Measurements from ENCODE around the gene FABP7.

Gene FABP7

DNA sequence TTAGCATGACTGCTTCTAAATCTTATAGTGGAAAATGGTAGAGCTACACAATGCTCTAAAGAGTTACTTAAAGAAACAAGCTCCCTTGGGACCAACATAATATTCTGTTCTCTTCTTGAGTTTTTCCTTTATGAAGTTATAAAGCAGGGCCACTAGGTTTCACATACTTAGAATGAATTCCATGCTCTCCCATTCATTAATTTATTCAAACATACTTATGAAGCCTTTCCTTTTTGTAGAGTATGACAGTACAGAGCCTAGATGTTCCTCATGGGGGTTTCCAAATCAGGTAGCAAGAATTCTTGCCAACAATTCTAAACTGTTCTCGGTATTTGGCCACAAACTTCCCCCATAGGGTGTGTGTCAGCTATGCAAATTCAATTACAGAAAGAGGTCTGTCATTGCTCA is 20.6 kb upstream of the FABP7 start:
- DNase-seq (ENCODE audit: low read depth in 2 of 2) = no peak

DNA sequence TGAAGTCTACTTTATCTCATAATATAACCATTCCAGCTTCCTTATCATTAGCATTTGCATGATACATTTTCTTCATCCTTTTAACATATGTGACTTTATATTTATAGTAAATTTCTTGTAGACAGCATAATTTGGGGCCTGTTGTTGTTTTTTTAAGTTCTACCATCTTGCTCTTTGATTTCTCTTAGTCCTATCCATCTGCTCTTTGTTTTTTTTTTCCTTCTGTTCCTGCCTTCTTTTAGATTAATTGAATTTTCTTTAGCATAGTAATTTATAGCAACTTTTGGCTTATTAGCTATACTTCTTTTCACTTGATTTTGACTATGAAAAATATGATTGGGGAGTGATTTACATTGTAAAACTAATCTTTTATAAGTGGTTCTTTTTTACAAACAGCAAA is 19.2 kb upstream of the FABP7 start:
- no peak for DNase-seq (ENCODE audit: low read depth in 2 of 2)

DNA sequence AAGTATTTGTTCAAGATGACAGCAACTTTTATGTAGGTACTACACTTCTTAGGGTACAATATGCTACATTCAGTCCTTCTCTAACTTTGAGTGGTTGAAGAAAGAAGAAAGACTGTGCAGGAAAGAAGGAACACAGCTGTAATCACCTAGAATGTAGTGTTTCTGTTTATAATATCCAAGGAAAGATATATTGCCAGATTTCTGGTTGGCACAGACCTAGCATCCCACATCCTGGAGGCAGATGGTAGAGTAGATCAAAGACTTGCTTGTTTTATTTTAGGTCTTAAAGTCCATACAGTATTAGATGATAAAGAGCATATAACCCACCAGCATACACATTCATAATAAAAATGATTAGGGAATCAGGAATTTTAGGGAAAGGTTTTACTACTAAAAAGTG is 13.3 kb upstream of the FABP7 start:
- DNase-seq (ENCODE audit: low read depth in 2 of 2) = no peak

DNA sequence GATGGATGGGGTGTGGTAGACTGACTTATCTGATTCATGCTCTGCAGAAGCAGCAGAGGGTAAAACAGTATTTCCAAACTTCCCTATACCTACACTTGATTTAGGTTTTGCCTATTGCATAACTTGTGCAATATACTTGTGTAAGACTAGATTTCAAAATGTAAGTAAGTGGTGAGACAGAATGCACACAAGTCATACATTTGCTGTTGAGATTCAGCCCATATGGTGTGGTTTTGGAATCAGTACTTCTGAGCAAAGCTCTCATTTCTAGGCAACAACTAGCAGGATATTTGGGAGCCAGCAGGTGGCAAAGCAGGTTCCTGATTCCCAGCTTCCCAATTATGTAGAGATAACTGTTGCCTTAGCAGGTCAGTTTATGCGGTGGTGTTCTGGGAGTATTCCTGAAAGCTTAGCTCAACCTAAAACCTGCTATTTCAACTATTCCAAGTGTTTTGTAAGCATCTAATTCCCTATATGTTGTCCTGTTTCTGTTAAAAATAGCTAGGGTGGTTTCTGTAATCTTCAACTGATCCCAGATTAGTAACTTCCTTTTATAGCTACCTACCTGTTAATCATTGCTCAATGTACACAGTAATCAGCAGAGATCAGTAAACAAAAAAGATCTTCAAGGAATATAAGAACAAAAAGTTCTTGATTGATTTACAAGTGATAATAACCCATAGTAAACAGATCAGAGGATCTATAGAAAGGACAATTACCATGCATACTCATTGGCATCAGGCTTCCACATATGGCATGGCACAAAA is 8.5 kb upstream of the FABP7 start:
- no peak for DNase-seq (ENCODE audit: low read depth in 2 of 2)

DNA sequence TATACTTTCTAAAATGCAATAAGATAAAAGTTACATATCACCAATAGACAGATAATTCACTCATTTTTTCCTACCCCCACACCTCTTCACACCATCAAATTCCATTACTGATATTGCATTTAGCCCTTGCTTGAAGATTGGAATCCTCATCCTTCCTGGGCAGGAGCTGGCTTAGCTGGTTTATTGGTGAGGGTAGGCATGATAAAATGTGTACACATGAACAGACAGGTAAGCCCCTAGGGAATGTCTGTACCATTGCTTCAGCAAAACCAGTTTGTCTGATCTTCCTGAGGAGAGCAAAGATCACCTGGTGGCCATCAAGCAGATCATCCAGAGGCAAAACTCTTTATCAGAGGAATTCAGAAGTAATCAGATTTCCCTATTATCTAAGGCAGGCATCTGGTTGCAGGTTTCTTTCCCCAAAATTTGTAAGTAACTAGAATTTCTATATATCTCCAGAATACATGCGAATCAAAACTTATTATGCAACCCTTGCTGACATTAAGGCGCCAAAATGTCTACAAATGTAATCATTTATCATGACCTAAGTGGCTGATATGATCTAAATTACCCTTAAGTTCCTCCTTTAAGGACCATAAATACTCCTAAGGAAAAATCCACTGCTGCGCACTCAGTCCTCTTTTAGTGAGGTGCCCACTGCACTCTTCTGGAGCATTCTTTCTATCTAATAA is 6.6 kb upstream of the FABP7 start:
- no peak for DNase-seq (ENCODE audit: low read depth in 2 of 2)

DNA sequence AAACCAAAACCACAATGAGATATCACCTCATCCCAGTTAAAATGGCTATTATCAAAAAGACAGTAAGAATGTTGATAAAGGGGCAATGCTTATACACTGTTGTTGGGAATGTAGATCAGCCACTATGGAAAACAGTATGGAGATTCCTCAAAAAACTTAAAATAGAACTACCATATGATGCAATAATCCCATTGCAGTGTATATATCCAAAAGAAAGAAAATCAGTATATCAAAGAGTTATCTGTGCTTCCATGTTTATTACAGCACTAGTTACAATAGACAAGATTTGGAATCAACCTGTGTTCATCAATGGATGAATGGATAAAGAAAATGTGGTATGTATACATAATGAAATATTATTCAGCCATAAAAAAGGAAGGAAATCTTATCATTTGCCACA is 3.5 kb upstream of the FABP7 start:
- no peak for DNase-seq (ENCODE audit: low read depth in 2 of 2)

DNA sequence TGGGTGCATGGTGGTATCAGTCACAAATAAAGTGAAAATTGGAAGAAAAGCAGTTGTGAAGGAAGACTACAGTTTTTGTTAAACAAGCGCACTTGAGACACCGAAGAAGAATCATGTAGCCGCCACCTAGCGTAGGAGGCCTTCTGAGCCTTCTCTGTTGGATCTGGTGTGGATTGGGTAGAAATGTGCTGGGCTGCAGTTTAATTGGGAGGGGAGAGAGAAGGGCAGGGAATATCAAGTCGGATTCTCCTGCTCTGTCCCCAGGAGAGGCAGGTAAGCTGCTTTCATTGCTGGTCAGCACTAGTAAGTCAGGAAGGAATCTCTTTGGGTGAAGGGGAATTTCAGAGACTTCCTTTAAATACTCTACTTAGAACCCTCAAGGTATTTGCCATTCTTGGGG is 1.2 kb upstream of the FABP7 start:
- DNase-seq (ENCODE audit: low read depth in 2 of 2) = no peak

DNA sequence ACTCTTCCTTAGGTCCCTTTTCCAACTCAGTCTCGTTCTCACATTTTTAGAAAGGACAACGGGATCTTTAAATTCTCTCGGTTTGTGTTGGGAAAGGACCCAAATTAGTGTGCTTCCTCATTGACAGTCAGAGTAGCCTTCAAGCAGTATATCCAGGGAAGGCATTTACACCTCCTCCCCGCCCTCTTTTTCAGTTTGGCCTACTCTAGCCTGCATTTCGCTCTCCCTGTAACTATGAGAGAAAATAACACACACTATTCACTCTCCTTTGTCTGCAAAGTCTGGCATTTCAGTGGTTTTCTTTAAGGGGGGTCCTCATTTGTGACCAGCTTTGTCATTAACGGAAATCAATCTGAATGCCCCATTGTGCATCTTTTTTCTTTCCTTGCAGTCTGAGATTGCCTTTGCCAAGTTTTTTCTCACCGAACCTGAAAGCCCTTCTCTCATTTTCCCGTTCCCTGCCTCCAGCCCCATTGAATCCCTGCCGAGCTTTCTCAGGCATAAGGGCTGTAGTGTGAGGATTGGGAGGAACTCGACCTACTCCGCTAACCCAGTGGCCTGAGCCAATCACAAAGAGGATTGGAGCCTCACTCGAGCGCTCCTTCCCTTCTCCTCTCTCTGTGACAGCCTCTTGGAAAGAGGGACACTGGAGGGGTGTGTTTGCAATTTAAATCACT is 393 bp upstream of the FABP7 start:
- no peak for DNase-seq (ENCODE audit: low read depth in 2 of 2)

DNA sequence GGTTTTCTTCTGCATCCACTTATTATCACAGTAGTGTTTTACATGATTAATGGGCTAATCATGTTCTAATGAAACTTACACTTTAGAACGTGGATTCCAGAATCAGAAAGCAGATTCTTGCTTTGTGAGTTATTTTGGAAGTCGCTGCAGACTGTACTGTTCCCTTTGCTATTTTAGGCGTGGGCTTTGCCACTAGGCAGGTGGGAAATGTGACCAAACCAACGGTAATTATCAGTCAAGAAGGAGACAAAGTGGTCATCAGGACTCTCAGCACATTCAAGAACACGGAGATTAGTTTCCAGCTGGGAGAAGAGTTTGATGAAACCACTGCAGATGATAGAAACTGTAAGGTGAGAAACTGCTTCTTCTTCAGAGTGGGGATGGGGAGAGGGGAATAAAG is 598 bp downstream of the FABP7 start:
- no peak for DNase-seq (ENCODE audit: low read depth in 2 of 2)

DNA sequence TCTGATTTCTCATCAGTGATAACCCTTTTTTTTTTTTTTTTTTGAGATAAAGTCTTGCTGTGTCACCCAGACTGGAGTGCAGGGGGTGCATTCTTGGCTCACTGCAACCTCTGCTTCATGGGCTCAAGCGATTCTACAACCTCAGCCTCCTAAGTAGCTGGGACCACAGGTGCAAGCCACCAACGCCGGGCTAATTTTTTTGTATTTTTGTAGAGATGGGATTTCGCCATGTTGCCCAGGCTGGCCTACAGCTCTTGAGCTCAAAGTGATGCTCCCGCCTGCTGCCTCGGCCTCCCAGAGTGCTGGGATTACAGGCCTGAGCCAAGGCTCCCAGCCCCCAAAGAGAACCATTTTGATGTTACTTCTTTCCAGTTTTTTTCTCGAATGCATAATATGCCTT is 2.2 kb downstream of the FABP7 start:
- no peak for DNase-seq (ENCODE audit: low read depth in 2 of 2)

DNA sequence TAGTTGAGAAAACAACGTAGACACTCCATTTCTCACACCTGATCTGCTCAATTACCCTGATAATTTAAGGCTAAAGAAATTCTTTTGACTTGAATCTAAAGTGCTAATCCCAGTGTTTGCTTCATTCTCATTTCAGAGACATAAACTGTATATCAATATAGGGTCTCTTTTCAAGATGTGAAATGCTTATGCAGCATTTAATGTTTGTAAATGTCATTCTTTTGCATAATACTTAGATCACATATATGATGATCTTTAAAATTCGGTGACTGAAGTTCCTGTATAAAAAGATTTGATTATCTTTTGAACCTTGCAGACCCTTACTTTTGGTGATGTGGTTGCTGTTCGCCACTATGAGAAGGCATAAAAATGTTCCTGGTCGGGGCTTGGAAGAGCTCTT is 3.9 kb downstream of the FABP7 start:
- no peak for DNase-seq (ENCODE audit: low read depth in 2 of 2)

DNA sequence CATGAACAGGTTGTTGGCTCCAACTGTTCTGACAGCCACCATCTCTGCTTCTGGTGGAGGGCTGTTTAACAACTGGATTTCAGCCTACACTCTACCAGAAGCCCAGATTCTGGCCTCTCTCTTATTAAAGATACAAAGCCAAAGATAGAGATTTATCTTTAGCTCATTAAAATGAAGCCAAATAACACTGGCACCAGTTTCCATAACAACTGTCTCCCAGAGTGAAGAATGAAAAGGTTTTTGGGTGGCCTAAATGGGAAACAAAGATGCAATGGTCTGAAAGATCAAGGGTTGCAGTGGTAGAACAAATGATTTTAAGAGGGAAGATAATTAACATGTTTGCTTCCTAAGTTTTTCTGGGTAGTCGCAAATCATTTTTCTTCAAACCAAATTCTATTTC is 6.4 kb downstream of the FABP7 start:
- no peak for DNase-seq (ENCODE audit: low read depth in 2 of 2)

DNA sequence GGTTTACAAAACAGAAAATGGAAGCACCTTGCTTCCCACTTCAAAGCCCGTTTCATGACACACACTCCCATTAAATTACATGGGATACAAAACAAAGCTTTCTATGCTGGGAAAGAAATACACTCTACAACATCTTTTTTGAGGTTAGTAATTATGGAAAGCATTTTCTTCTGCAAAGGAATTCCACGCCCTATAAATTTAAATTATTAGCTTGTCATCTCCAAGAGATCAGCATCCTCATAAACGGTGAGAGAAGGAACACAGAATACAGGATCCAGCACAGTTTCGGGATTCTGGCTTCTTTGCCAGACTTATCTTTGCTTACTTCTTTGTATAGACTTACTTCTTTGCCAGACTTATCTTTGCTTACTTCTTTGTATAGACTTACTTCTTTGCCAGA is 8.2 kb downstream of the FABP7 start:
- DNase-seq (ENCODE audit: low read depth in 2 of 2) = no peak

DNA sequence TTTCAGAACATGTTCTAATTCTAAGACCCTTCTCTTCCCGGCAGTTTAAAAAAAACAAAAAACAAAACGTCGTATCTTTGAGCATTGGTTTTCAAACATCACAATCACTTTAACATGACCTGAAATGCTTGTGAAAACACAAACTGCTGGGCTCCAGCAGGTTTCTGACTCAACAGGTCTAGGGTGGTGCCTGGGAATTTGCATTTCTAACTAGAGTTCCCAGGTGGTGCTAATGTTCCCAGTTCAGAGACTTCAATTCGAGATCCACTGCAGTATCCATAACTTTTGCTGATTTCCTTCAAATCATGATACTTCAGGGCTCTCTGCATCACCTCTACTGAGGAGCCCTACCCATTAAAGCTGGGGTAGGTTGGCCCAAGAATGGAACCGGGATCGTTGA is 8.7 kb downstream of the FABP7 start:
- no peak for DNase-seq (ENCODE audit: low read depth in 2 of 2)

DNA sequence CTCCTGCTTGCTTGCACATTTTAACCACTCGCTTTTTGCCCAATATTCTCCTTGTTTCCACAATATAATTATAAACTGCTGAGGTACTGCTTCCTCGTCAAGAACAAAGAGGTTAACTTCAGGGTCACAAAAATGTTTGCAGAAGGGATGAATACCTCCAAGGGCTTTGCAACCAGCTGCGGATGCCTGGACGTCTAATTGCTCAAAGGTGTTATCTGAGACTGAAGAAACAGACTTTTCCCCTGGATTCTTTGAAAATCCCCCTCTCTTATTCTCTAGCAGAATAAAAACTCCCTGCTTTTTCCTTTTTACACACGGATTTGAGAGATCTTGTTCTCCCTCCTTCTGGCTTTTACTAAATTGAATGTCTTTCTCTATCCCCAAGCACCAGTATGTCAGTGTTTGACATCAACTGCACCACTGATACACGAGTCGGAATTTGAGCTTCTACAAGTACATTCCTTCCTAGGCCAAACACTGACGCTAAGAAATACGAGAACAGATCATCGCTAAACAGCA is 9.2 kb downstream of the FABP7 start:
- DNase-seq (ENCODE audit: low read depth in 2 of 2) = no peak

DNA sequence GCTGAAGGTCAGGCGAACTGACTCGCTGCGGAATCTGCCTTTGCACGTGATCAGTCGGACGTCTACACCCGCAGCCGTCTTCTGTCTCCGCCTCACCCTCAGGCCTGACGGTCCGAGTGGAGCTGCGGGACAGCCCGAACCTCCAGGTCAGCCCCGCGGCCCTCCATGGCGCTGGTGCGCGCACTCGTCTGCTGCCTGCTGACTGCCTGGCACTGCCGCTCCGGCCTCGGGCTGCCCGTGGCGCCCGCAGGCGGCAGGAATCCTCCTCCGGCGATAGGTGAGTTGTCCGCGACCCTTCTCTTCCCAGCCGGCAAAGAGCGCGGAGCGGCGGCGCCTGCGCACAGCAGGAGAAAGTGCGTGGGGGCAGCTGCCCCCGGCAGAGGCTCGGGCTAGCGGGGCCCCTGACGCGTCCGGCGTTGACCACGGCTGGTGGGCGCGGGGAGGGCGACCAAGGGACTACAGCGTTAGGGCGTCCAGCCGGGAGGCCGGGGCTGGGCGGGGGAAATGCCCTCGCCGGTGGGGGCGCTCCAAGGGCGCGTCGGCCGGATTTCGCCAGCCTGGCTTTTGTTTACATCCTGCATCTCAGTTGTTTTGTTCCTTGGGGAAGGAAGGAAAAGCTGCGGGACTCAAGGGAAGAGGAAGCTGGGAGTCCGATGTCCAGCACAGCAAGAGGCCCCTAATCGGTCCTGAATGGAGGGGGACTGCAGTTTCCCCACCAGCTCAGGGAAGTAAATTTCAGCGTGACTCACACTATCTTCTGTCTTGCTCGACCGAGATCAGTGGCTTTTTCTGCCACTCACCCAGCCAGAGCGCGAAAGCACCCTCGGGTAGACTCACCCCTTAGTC is 9.9 kb downstream of the FABP7 start, which contains the start of gene SMPDL3A:
TSS of gene SMPDL3A (plus strand) at position 77 of the 846 bp plus-strand sequence. CDS start at position 166, 89 bp downstream.
- no peak for DNase-seq (ENCODE audit: low read depth in 2 of 2)

DNA sequence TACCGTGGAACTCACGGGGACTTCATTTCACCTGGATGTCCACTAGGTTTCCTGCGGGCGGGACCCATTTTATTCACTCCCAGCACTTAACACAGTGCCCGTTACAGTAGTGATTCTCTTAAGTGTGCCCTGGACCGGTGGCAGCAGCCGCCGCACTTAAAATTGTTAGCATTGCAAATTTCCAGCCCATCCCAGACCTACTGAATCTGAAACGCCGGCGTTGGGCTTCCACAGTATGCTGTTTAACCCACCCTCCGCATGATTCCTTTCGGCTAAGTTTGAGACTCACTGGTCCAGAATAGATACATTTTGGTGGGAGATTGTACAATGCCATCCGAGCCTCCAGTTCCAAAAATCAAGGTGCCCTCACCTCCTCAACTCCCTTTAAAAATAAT is 10.5 kb downstream of the FABP7 start:
- DNase-seq (ENCODE audit: low read depth in 2 of 2) = no peak

DNA sequence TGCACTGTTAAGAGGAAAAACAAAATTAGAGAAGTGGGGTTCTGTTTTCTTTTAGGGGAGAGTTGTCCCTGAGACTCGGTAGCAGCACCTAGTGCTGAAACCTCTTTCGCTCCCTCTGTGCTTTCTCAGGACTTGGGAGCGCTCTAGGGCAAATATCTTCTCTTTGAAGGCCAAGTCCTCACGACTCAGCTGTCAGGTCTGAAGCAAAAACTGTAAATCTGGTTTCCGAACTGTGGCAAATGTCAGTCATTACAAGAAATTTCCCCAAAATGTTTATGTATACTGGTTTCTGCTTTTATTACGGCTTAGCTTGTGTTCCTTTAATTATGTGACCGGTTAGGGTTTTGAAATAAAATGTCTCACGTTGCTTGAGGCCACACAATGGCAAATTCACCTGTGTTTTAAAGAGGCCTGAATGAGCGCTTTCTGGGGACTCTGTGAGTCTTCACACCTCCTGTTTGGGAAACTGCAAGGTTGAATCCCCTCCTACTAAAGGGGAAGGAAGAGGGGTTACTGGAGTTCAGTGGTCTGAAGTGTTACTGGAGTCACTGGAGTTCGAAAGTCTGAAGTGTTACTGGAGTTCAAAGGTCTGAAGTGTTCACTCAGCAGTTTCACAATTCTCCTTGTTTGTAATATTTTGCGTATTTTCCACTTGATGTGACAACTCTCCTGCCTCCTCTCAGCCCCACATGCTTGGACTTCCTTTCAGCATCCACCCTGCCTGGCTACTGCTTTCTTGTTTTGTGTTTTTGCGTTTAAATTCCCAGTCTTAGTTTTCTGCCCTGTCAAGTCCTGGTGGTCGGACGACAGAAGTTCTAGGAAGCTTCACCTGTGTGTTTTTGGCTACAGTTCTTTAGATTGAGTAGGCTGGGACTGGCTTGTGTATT is 11.2 kb downstream of the FABP7 start:
- no peak for DNase-seq (ENCODE audit: low read depth in 2 of 2)

DNA sequence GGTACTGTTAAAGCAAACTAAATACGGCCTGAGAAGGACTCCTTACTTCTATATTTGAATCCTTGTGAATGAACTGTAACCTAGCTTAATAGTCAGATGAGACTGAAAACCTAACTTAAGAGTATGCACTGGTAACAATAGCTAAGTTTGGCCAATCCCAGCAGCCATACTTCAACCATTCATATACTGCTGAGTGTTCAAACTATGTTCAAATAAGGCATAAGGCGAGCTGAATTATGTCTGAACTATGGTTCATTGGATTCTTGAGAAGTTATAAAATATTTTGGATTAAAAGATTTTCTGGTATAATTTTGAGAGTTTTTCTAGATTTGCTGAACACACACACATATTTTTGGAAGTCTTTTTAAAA is 11.8 kb downstream of the FABP7 start:
- DNase-seq (ENCODE audit: low read depth in 2 of 2) = no peak

DNA sequence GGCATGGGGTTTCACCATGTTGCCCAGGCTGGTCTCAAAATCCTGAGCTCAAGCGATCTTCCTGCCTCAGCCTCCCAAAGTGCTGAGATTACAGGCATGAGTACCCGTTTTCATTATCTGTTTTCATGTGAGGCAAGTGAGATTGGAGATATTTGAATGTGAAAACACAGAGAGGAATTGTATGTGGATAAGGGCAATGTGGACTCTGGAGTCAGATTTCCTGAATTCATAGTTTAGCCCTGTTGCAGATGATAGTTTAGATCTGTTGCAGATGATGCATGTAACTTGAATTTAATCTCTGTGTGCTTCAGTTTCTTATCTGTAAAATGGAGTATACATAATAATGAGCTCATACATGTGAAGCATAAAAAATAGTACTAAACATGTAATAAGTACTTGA is 13.2 kb downstream of the FABP7 start:
- DNase-seq (ENCODE audit: low read depth in 2 of 2) = no peak

DNA sequence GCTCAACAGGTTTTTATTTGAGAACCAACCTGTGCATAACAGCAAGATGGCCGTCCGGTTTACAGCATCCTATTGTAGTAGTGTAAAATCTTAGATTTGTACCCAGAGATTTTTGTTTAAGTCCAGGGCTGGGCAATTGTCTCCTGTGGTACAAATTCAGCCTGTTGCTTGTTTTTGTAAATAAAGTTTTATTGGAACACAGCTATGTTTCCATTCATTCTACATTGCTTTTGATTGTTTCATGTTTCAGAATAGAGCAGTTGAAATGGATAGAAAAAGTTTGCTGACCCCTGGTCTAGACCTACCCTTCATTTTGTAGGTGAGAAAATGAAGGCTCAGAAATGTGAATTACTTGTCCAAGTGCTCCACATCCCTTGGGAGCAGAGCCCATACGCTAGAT is 18.0 kb downstream of the FABP7 start:
- no peak for DNase-seq (ENCODE audit: low read depth in 2 of 2)
